Right hindlimb (tissue), 1 donor: Measurements from ENCODE around the gene SPATA16.
"Not testable (repeated sequence)": the region's sequence is repeated elsewhere in the genome, so short reads cannot be mapped to it uniquely, and the experiment has no call there.

Experiments used
- DNase-seq: peaks from one replicate; pipeline ENCODE4 v3.0.0-alpha.2; 2018

SPATA16 gene

DNA sequence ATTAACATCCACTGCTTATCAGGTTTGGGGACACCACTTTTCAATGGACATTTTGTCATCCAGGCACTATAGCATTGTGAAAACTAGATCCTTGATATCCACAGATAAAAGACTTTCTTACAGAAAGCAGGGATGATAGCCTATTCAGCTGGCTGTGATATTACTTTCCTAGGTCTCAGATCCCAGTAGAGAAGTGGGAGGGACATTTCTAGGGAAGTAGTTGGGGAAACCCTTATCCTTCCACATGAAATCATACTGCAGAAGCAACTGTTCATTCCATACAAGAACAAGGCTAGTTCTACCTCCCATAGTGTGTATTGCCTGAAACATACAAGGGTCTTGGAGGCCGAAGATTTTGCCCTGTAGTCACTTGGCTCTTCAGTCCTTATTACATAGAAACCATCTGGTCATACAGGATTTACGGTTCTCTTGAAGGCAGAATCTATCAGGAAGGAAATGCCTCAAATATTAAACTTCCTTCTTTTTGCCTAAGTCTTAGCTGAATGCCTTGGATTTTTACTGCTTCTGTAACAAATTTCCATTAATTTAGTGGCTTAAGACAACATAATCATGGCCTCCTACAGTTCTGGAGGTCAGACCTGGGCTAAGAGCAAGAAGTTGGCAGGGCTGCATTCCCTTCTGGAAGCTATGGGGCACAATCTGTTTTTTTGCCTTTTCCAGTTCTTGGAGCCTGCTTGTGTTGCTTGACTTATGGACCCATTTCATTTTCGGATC, 271.1 kb downstream of the SPATA16 start:
- peak; percentile 18 for DNase-seq

- DNase-seq, result peak; percentile 37
Measured at GRCh38 chr3:172869368-172869771, 271.7 kb downstream of the SPATA16 start.

GRCh38 chr3:172868582-172869200, 272.3 kb downstream of the SPATA16 start:
- DNase-seq, result no peak

GRCh38 chr3:172866726-172867350, 274.2 kb downstream of the SPATA16 start:
- DNase-seq, result not testable (repeated sequence)

- no peak for DNase-seq
Measured at GRCh38 chr3:172859041-172859440, 282.0 kb downstream of the SPATA16 start.

DNA sequence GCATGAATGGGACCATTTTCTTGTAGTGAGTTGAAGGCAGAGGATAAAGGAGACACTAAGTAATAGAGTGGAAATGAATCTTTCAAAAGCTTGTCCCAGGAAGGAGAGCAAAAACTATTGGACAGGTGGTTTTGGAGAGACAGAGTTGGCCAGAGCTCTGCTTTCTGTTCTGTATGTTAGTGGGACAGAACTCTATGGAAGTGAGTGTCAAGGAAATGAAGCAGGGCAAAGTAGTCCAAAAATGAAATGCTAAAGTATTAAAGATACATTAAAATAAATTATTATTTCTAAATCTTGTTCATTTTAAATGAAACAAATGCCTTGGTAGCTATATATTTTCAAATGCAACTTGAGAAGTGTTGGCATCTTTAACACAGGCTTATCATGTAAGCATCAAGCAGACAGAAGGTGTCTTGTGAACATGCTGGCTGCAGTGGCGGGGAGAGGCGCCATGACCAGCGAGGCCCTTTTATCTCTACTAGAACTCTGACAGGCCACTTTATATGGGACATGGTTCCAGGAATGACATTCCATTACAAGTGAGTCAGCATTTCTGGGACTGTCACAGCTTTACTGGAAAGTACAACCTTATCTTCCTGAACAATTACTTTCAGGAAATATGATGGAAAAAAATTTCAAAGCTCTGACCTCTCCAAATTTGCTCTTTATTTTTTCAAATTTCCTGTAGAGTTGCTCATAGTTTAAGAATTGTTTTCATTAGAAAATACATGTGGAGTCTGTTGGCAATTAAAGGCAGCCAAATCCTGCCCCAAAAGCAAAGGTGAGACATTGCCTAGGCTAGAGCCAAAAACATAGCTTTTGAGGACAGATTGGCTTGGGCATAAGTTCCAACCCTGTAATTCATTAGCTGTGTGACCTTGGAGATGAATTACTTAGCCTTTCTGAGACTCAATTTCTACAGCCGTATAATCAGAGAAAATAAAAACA, 284.0 kb downstream of the SPATA16 start:
- no peak for DNase-seq

DNA sequence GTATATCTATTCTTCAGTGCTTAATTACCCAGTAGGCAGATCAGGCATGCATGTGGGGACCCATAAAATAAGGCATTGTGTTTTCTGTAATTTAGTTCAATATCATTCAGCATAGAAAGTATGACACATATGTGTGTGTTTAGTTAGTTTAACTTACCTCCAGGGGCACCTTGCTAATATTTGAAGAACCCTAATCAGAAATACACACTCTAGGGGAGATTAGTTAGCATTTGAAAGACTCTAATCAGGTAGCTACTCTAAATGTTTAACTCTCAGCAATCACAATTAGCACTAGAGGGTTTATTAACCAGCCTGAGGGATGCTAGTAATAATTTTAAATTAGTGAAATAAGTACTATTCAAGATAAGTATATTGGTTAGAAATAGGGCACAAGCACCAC, 286.0 kb downstream of the SPATA16 start:
- DNase-seq, result no peak

DNA sequence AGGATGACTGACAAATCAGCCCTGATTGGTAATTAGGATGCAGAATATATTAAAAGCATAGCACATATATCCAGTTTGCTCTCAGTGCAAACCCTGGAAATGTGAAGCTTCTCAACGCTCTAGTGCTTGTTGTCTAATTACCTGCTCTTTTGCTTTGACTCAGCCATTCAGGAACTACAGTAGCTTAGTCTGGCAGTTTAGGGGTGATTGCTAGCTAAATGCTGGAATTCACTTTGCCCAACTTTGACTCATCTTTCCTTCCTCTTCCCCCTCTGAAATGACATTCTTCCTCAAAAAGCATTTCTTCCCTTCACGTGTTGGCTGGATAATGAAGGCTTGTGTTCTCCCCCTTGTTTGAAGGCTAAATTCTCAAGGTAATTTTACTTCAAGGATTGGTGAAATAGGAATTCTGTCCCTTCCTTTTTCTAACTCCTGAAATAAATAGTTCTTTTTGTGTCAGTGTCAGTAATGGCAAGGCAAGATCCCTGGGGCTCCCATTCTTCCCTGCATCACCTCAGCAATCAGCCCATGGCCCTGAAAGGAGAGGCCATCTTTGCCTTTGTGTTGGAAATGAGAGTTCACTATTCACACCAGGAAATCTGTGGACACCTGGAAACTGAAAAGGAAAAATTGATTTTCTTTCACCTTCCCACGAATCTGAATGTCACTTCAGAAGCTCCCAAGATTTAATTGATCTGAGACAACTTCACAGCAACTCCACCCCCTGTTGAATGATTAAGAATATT, 286.9 kb downstream of the SPATA16 start:
- no peak for DNase-seq

GRCh38 chr3:172853005-172853404, 288.0 kb downstream of the SPATA16 start:
- DNase-seq, result no peak

DNA sequence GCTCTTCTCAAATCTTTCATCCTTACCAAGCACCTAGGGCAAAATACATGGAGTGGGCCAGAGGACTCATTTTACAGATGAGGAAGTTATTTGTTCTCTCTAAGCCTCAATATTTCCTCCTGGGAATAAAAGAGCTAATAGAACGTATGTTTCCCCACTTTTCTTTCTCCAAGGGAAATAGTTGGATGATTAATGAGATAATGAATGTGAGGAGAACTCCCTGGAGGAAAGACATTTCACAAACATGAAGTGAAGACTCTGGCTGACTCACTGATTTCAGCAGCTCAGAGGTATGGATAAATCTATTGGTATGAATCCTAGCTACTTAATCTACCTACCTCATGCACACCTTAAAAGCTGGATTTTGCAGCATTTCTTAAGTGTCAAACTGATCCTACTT, 292.1 kb downstream of the SPATA16 start:
- no peak for DNase-seq

DNA sequence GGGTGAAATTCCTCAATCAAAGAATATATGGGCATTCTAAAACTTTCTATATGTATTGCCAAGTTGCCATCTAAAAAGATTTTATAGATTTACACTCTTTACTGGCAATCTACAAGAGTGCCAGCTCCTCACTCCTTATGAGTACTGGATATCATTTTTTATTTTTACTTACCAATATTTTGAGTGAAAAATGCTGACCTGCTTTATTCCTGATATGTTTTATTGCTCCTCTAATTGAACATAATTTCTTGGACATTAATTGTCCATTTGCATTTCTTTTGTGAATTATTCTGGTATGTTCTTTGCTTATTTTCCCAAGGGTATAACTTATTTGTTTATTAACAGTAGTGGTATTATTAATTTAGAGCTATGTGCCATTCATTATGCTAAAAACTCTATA, 293.7 kb downstream of the SPATA16 start:
- DNase-seq, result no peak

- no peak for DNase-seq
Measured at GRCh38 chr3:172846706-172847105, 294.3 kb downstream of the SPATA16 start.

DNA sequence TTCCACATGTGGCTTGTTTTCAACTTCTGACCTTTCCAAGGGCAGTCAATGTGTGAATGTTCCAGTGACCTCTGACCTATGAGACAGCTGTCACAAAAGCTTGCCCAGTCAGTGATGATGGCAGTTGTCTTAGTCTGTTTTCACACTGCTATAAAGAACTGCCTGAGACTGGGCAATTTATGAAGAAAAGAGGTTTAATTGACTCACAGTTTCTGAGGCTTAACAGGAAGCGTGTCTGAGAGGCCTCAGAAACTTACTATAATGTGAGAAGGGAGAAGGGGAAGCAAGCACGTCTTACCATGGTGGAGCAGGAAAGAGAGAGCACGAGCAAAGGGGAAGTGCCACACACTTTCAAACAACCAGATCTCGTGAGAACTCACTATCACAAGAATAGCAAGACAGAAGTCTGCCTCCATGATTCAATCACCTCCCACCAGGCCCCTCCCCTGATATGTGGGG, 294.9 kb downstream of the SPATA16 start:
- no peak for DNase-seq

DNA sequence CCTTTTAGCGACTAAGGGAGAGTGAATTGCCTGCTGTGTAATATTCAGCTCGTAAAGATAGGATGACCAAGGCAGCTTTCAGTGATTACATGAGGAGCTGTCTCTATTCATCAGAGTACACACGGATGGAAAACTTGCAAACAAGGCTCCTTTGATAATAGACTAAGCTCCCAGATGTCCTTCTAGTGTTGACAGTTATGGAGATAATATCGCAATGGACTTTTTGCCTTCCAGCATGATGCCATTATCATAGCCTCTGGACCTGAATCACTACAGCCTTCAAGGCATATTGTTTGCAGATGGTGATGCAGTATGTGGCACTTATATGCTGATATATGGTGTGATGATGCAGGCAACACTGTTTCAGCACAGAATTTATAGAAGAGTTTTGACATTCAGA, 296.6 kb downstream of the SPATA16 start:
- DNase-seq, result no peak

DNA sequence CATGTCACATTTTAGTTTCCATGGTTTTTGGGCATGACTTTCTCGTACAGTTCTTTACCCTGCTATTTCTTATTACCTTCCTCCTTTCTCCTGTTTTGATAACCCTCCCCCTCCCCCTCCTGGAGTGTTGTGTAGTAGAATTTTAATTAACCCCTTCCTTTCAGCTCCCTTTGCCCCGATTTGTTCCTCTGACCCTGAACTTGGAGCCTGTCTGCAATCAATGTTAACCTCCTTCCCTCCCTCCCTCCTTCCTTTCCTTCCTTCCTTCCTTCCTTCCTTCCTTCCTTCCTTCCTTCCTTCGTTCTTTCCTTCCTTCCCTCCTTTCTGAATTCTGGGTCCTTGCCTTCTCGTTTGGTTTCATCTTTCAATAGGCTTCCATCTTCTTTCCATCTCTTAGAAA, 300.1 kb downstream of the SPATA16 start:
- no peak for DNase-seq

DNA sequence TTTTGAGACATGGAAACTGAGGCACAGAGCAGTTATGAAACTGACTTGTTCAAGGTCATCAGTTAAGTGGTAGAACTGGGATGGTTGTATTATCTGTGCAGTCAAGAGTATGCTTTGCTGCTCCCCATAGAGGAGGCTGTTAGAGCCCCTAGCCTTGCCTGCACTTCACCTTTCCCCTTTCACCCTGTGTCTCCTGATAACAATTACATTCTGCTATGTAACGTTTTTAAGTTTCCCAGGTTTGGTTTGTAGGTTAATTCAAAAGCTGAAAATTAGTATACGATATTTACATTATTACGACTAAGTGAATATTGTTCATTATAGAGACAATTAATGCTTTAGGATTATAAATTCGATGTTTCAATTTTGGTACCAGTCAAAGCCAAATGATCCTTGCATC, 300.6 kb downstream of the SPATA16 start:
- DNase-seq, result no peak

- DNase-seq, result no peak
Measured at GRCh38 chr3:172839679-172840078, 301.4 kb downstream of the SPATA16 start.
